Measurements from ENCODE around the gene TNFRSF8.

TNFRSF8 gene

GRCh38 chr1:12159816-12160215, 96.7 kb downstream of the TNFRSF8 start:
- DNase-seq (ENCODE audit: low read depth): no peak

DNA sequence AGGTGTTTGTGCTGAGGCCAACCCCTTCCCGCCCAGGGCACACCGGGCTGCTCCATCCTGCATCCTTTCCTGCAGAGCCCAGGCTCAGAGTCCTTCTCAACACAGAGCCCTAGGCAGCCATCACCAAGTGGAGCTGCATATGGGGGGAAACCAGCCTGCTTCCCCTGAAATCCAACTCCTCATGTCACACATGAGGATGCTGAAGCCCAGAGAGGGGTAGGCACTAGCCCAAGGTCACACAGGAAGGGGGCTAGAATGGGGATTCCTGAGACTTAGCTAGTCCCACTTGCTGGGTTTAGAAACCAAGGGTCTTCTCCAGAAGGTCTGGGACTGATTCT, 98.2 kb downstream of the TNFRSF8 start:
- no peak for DNase-seq (ENCODE audit: low read depth)

GRCh38 chr1:12161662-12162458, 98.8 kb downstream of the TNFRSF8 start:
- DNase-seq (ENCODE audit: low read depth): peak; percentile 63

- no peak for DNase-seq (ENCODE audit: low read depth)
These were observed 99.5 kb downstream of the TNFRSF8 start for GRCh38 chr1:12162459-12163137.

- DNase-seq (ENCODE audit: low read depth): no peak
These were observed 100.1 kb downstream of the TNFRSF8 start for GRCh38 chr1:12163210-12163609.

DNA sequence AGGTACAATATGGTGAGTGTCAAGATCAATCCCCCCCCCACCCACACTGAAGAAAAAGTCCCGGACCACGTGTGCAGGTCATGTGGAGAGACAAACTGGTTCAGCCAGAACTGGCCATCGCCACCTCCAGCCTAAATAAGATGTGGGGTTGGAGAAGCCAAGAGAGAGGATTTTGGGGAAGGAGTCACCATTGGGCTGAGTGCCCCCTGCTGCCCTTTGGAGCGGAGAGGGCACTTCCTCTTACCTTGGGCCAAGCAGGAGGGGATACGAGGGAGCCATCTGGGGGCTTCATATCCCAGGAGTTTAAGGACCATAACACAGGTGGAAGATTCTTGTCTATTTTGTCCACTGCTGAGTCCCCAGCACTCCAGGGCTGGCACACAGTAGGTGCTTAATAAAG, 101.1 kb downstream of the TNFRSF8 start:
- DNase-seq (ENCODE audit: low read depth): no peak

- no peak for DNase-seq (ENCODE audit: low read depth)
These were observed 102.2 kb downstream of the TNFRSF8 start for GRCh38 chr1:12165342-12165741.

GRCh38 chr1:12166834-12167492, 103.9 kb downstream of the TNFRSF8 start, which contains the start of gene TNFRSF1B:
TSS of gene TNFRSF1B (plus strand) at chr1:12166991. CDS start at chr1:12167092, 101 bp downstream.
- peak; percentile 63 for DNase-seq (ENCODE audit: low read depth)

GRCh38 chr1:12167493-12168429, 104.7 kb downstream of the TNFRSF8 start:
- no peak for DNase-seq (ENCODE audit: low read depth)

DNA sequence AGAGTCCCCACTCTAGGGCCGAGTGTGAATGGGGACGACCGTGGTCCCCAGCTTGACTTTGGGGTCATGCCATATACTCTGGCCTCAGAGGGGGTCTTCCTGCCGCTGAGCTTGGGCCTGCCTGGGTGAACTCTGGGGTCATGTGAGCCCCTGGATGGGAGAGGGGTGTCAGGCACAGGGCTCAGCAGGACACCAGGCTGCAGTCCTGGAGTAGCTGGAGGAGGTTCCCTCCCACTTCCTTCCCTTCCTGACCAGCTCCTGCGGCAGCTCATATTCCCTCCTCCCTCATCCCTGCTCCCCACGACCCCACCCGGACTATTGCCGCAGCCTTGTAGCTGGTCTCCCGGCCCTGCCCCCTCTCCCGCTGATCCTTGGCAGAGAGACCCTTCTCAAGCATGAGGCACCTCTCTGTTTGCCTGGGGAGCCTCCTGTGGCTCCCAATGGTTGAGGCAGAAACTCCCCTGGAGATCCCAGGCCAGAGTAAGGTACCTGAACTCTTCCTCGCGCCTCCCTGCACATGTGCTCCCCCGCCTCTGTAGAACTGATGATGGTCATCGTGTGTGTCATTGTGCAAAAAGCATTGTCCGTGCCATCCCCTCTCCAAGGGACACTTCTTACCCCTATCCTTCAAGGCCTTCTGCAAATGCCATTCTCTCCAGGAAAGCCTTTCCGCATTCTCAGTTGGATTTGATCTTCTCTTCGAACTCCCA, 105.5 kb downstream of the TNFRSF8 start:
- DNase-seq (ENCODE audit: low read depth): no peak

DNA sequence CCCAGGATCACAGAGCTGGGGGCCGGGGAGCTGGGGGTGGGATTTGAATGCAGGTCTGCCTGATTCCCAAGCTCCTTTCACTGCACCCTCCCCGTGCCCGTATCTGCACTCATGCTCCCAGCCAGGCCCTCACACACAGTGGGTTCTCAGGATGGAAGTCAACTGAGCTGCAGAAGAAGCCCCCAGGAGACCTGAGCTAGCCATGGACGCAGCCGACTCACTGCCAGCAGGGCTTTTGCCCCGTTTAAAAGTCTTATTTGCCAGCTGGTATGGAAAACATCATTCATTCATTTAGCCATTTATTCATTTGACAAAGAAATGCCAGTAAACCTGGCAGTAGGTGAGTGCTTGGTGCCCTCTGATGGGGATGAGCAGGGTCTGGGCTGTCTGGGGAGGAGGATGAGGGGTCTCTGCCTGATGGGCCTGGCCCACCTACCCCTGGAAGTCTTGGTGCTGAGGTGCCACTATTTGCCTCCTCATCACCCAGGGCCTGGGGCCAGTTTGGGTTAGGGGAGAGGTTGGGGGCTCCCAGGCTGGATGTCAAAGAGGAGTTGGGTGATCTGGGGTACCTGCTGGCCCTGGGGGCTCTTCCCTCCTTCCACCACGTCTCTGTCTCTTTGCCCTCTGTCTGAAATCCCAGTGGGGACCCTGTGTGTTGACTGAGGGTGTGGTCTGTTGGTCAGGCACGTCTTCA, 106.5 kb downstream of the TNFRSF8 start:
- no peak for DNase-seq (ENCODE audit: low read depth)

DNA sequence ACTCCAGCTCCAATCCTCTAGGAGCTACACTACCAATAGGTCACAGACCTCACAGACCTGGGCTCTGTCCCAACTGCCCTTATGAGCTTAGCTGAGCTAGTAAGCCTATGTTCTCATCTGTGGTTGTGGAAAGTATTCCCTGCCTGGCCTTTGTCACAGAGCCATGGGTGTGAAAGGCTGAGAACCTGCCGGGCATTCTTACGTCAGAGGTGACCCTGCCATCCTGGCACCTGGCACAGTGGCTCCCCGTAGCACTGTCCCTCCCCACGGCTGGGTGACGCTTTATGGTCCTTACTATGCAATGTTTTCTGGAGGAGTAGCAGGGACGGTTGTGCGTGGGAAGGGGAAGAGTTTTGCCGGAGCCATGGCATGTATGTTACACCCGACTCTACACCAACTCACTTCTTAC, 107.2 kb downstream of the TNFRSF8 start:
- no peak for DNase-seq (ENCODE audit: low read depth)

DNA sequence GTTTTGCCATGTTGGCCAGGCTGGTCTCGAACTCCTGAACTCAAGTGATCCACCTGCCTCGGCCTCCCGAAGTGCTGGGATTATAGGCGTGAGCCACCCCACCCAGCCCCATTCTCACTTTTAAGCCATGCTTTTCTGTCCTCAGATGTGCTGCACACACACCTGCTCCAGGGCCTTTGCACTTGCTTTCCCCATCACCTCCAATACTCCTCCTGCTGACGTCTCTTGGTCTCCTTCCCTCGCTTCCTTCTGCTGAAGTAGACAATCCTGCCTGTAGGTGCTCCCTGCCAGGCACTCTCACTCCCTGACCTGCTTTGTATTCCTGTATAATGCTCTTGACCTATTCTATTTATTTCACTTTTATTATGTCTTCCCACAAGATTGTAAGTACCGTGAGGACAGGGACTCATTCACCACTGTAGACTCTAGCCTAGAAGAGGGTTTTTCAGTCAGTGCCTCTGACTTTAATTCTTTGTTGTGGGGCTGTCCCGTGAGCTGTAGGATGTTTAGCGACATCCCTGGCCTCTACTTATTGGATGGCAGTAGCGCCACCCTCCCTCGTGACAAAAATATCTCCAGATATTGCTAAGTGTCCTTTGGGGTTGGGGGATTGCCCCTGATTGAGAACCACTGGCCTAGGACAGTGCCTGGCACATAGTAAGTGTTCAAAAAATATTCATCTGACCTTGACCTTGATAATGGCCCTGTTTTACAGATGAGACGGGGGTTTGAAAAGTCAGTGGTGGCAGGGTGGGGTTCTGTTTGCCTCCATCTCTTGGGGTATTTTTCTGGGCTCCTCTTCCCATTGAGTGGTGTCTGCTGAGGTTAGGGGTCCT, 108.3 kb downstream of the TNFRSF8 start:
- DNase-seq (ENCODE audit: low read depth): no peak

- DNase-seq (ENCODE audit: low read depth): no peak
These were observed 109.1 kb downstream of the TNFRSF8 start for GRCh38 chr1:12172042-12172851.

DNA sequence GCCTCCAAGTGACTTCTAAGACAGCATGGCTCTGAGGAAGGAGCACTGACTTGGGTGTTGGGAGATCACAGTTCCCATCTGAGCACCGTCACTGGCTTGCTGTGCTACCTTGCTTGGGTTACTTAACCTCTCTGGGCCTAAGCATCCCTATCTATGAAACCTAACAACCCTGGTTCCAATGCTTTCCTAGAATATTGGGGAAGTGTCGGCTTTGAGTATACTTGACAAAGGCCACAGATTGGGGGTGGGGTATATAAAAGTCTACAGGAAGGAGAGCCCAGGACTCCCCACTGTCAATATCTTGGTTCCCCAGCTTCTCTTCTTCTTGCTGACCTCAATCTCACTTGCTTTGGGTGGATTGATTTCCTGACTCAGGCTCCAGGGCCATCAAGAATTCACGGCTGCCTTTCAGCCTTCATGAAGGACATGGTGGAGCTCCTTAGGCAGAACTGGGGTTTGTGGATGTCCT, 110.0 kb downstream of the TNFRSF8 start:
- DNase-seq (ENCODE audit: low read depth): no peak

- DNase-seq (ENCODE audit: low read depth): peak; percentile 83
These were observed 110.6 kb downstream of the TNFRSF8 start for GRCh38 chr1:12173631-12174121.

DNA sequence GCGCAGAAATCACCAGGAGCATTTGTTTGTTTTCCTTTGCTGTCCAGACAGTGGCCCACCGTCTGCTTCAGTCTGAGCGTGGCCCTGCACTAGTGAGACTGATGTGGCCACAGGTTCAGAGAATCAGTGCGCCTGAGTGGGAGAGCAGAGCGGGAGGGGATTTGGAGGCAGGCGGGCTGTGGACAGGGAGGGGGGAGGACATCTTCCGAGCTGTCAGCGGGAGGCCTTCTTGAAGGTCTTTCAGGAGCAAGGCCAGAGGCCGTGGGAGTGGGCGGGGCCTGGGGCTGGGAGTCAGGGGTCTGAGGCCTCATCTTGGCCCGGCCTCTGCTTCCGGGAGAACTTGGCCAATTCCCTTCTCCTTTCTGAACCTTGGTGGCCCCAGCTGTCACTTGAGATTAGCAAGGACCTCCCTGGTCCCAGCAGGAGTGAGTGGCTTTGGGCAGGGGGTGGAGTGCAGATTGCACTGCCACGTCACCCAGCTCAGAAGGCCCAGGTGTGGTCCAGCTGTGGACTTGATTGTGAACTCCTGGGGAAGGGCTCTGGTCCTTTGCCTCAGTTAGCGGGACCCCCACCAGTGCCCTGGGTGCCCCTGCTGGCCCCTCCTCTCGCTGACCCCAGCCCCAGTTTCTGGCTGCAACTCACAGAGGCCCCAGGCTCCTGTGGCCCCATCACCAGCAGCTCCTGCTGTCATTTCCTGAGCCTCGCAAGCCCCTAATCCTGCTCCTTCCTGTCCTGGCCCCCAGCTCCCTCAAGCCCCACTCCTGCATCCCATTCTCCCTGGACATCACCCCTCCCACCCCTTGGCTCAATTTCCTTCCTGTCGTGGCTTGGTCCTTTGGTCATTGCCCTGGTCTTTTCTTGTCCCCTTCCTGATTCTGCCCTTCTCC, 112.1 kb downstream of the TNFRSF8 start:
- no peak for DNase-seq (ENCODE audit: low read depth)
